Right atrium auricular region (tissue), 2 donors: ENCODE data around the gene RPLP2. TPM values are rescaled to one million over a fixed set of nuclear protein-coding genes. Genes with fewer than 3 reads are reported as not detected.

Source experiments
- DNase-seq: peaks from one replicate; pipeline ENCODE4 v3.0.0-alpha.2; 2019; ENCODE audit warnings: low spot score
- H3K27ac ChIP-seq, 2 donors: fragments of 200-600 bp; sonication (generic); 1 replicate in 1 of 2; 2 replicates in 1 of 2; pipeline ENCODE4 v1.5.1; 2016 to 2019
- H3K27me3 ChIP-seq, 2 donors: fragments of 200-600 bp; sonication (generic); one replicate each; pipeline versions ENCODE4 v1.5.1 to v1.6.0; 2017 to 2019
- H3K36me3 ChIP-seq: fragments of 200-600 bp; sonication (generic); one replicate; pipeline ENCODE4 v1.5.1; 2016
- H3K4me1 ChIP-seq, 2 donors: fragments of 200-600 bp; sonication (generic); one replicate each; pipeline versions ENCODE4 v1.5.1 to v1.6.0; 2017 to 2019
- H3K4me3 ChIP-seq, 2 donors: fragments of 200-600 bp; sonication (generic); 1 replicate in 1 of 2; 2 replicates in 1 of 2; pipeline ENCODE4 v1.5.1; 2017 to 2019; ENCODE audit warnings: mild to moderate bottlenecking in 1 of 2, moderate library complexity in 1 of 2
- H3K9me3 ChIP-seq, 2 donors: fragments of 200-600 bp; sonication (generic); one replicate each; pipeline ENCODE4 v1.5.1; 2019
- CTCF ChIP-seq, 2 donors: fragments of 200-600 bp; sonication (generic); IDR thresholded peaks; one replicate each; pipeline ENCODE4 v1.5.1; 2019; ENCODE audit warnings: antibody characterized with exemption in 2 of 2
- total RNA-seq, 2 donors: library from RNA; depleted of rRNA; stranded (reverse); fragments of >200 nt; gene quantifications; one replicate each; pipeline ENCODE4 v1.1.0, GENCODE V29; 2016

RPLP2 gene
- total RNA-seq, 2 donors from 2014 or later: 145 to 384 TPM

GRCh38 chr11:841981-842369 is 32.2 kb downstream of the RPLP2 start:
- peaks cover 39% of the 10 kb centered on the region for H3K36me3 ChIP-seq
- H3K4me3 ChIP-seq: peak overlapping the region; percentile 86 to 97
- no peak for DNase-seq
- H3K4me1 ChIP-seq: peaks cover 0 to 82% of the 10 kb centered on the region in 2 donors
- H3K27me3 ChIP-seq: no peaks in the 10 kb centered on the region
- no peak for TF ChIP-seq CTCF (IDR thresholded peaks at IDR 0.05)
- H3K27ac ChIP-seq: peak overlapping the region; percentile 95
- no peaks in the 10 kb centered on the region for H3K9me3 ChIP-seq

GRCh38 chr11:842370-843002 is 32.7 kb downstream of the RPLP2 start, which contains the start of the genes POLR2L and TSPAN4:
Gene POLR2L, minus strand, starts transcription at chr11:842529. Its CDS starts 21 bp downstream, at chr11:842508.
Gene TSPAN4, plus strand, starts transcription at chr11:842852. Its CDS starts 7,453 bp downstream, at chr11:850305.
- peaks cover 0 to 81% of the 10 kb centered on the region in 2 donors for H3K4me1 ChIP-seq
- peaks cover 34% of the 10 kb centered on the region for H3K36me3 ChIP-seq
- H3K27ac ChIP-seq: peak within 1 kb of the TSS; percentile 95
- H3K27me3 ChIP-seq: no peaks in the 10 kb centered on the region
- TF ChIP-seq CTCF (IDR thresholded peaks at IDR 0.05): peak in 1 of 2 donors; percentile 35
- peak within 1 kb of the TSS; percentile 86 to 97 for H3K4me3 ChIP-seq
- DNase-seq: peak; percentile 91
- H3K9me3 ChIP-seq: no peaks in the 10 kb centered on the region

- H3K9me3 ChIP-seq: no peaks in the 10 kb centered on the region
- peaks cover 0 to 85% of the 10 kb centered on the region in 2 donors for H3K4me1 ChIP-seq
- H3K36me3 ChIP-seq: peaks cover 27% of the 10 kb centered on the region
- TF ChIP-seq CTCF (IDR thresholded peaks at IDR 0.05): peak in 1 of 2 donors; percentile 36
- no peak for DNase-seq
- H3K4me3 ChIP-seq: peak overlapping the region; percentile 86 to 97
- no peaks in the 10 kb centered on the region for H3K27me3 ChIP-seq
- peak overlapping the region; percentile 95 for H3K27ac ChIP-seq
Observed at GRCh38 chr11:843086-843734, 33.4 kb downstream of the RPLP2 start.

- H3K36me3 ChIP-seq: peaks cover 18% of the 10 kb centered on the region
- H3K4me3 ChIP-seq: peak overlapping the region; percentile 86 to 97
- peaks cover 0 to 85% of the 10 kb centered on the region in 2 donors for H3K4me1 ChIP-seq
- H3K27me3 ChIP-seq: no peaks in the 10 kb centered on the region
- H3K27ac ChIP-seq: peak overlapping the region; percentile 95
- H3K9me3 ChIP-seq: no peaks in the 10 kb centered on the region
- TF ChIP-seq CTCF (IDR thresholded peaks at IDR 0.05): no peak
- peak; percentile 97 for DNase-seq
Observed at GRCh38 chr11:843818-844692, 34.3 kb downstream of the RPLP2 start.

- H3K36me3 ChIP-seq: peaks cover 9% of the 10 kb centered on the region
- no peak for TF ChIP-seq CTCF (IDR thresholded peaks at IDR 0.05)
- H3K4me1 ChIP-seq: peaks cover 0 to 82% of the 10 kb centered on the region in 2 donors
- peak; percentile 95 for DNase-seq
- H3K4me3 ChIP-seq: peak overlapping the region; percentile 86 to 97
- H3K27me3 ChIP-seq: no peaks in the 10 kb centered on the region
- H3K27ac ChIP-seq: peak overlapping the region; percentile 95
- H3K9me3 ChIP-seq: no peaks in the 10 kb centered on the region
Observed at GRCh38 chr11:844693-845644, 35.2 kb downstream of the RPLP2 start.
